Common myeloid progenitor, CD34-positive (primary cell): ENCODE data around the gene AK1.
"Not testable (repeated sequence)": the region's sequence is repeated elsewhere in the genome, so short reads cannot be mapped to it uniquely, and the experiment has no call there.

Experiments
- CTCF ChIA-PET: fragments of 350-600 bp; sonication (Branson Sonifier 250); formaldehyde crosslinking; loops from one replicate; lab custom pipeline; 2021; ENCODE audit warnings: antibody characterized with exemption; lab: Charles Lee
- POLR2A ChIA-PET: fragments of 350-600 bp; sonication (Branson Sonifier 250); formaldehyde crosslinking; loops from one replicate; lab custom pipeline; 2021; ENCODE audit warnings: antibody characterized with exemption; lab: Charles Lee
- DNase-seq, 3 donors: peaks; one replicate each; pipeline versions ENCODE4 v3.0.0 to v3.0.0-alpha.2; 2013
- H3K27ac ChIP-seq, 2 experiments: 1 replicate in 1 of 2; 2 replicates in 1 of 2; pipeline ENCODE4 v1.7.0; 2013; ENCODE audit warnings: inconsistent platforms in 2 of 2, low read length in 2 of 2, mild to moderate bottlenecking in 2 of 2, low read depth in 1 of 2, moderate library complexity in 1 of 2; ENCODE audit not compliant: severe bottlenecking in 2 of 2, insufficient read depth in 1 of 2, poor library complexity in 1 of 2
- H3K27me3 ChIP-seq, 5 experiments: replicated peaks in 2 of 5; 1 replicate in 3 of 5; 2 replicates in 2 of 5; pipeline versions ENCODE4 v1.6.1 to v1.7.0; 2013; ENCODE audit warnings: low read length in 4 of 5, mild to moderate bottlenecking in 2 of 5, moderate library complexity in 2 of 5, inconsistent platforms in 1 of 5; ENCODE audit not compliant: insufficient read depth in 5 of 5, control insufficient read depth in 4 of 5
- H3K36me3 ChIP-seq, 4 experiments: 1 replicate in 2 of 4; 2 replicates in 2 of 4; pipeline versions ENCODE4 v1.6.1 to v1.7.0; 2013; ENCODE audit warnings: low read length in 3 of 4, control low read depth in 1 of 4, mild to moderate bottlenecking in 1 of 4; ENCODE audit not compliant: control insufficient read depth in 4 of 4, insufficient read depth in 4 of 4
- H3K4me1 ChIP-seq, 4 experiments: 1 replicate in 3 of 4; 2 replicates in 1 of 4; pipeline versions ENCODE4 v1.6.1 to v1.7.1; 2013; ENCODE audit warnings: low read length in 3 of 4, mild to moderate bottlenecking in 3 of 4, control low read depth in 1 of 4, inconsistent platforms in 1 of 4, moderate library complexity in 1 of 4; ENCODE audit not compliant: control insufficient read depth in 4 of 4, insufficient read depth in 4 of 4; ENCODE audit errors: control extremely low read depth in 1 of 4
- H3K4me3 ChIP-seq, 7 experiments: 1 replicate in 4 of 7; 2 replicates in 3 of 7; pipeline versions ENCODE4 v1.5.1 to v1.7.0; 2013; ENCODE audit warnings: mild to moderate bottlenecking in 7 of 7, low read length in 6 of 7, moderate library complexity in 6 of 7, inconsistent platforms in 2 of 7, low read depth in 2 of 7, control low read depth in 1 of 7; ENCODE audit not compliant: insufficient read depth in 4 of 7, control insufficient read depth in 1 of 7; ENCODE audit errors: extremely low read depth in 1 of 7
- H3K9me3 ChIP-seq, 5 experiments: 1 replicate in 4 of 5; 2 replicates in 1 of 5; pipeline versions ENCODE4 v1.6.1 to v1.7.1; 2013; ENCODE audit warnings: low read length in 4 of 5, mild to moderate bottlenecking in 2 of 5, inconsistent platforms in 1 of 5, low read depth in 1 of 5, moderate library complexity in 1 of 5; ENCODE audit not compliant: control insufficient read depth in 4 of 5, insufficient read depth in 2 of 5; ENCODE audit errors: control extremely low read depth in 1 of 5
- WGBS: methylation state at CpG from one replicate; pipeline ENCODE4 v1.1.5; 2013; ENCODE audit not compliant: insufficient coverage; 5-methylcytosine and 5-hydroxymethylcytosine counted together

Gene AK1

GRCh38 chr9:127870887-127871286 lies 6.6 kb downstream of the AK1 start:
- H3K36me3 ChIP-seq, result no peaks in the 10 kb centered on the region
- no peak overlapping the region for H3K27ac ChIP-seq
- ChIA-PET POLR2A (no interaction called here), CTCF (interaction anchor here (0.9 to 5.5 kb wide), 22 partner anchors 8 to 136 kb away, joined by 3 to 50 read pairs (median 11); partner anchors contain the start of genes CDK9, ENG, ST6GALNAC4 and TOR2A)
- H3K9me3 ChIP-seq, result no peaks in the 10 kb centered on the region
- no peak overlapping the region for H3K4me3 ChIP-seq
- H3K4me1 ChIP-seq, result peaks cover 0 to 13% (median 10%) of the 10 kb centered on the region in 4 experiments
- no peak for DNase-seq
- WGBS, result 95% methylated on average over 12 of the region's 12 CpGs
- no peaks in the 10 kb centered on the region for H3K27me3 ChIP-seq

GRCh38 chr9:127870153-127870491 lies 7.4 kb downstream of the AK1 start:
- POLR2A ChIA-PET, result interaction anchor here (1.1 to 1.4 kb wide), 2 partner anchors 77 to 99 kb away, joined by 4 to 5 read pairs; no protein-coding TSS in a partner anchor
- H3K4me1 ChIP-seq, result peaks cover 0 to 20% (median 16%) of the 10 kb centered on the region in 4 experiments
- 71% methylated on average over 7 of the region's 9 CpGs for WGBS
- not testable (repeated sequence) for DNase-seq, H3K27me3 ChIP-seq, H3K4me3 ChIP-seq, H3K27ac ChIP-seq, H3K9me3 ChIP-seq, H3K36me3 ChIP-seq
- CTCF ChIA-PET, result interaction anchor here (0.7 to 5.5 kb wide), 38 partner anchors 8 to 172 kb away, joined by 3 to 50 read pairs (median 7); partner anchors contain the start of genes AK1, CDK9, ENG and FPGS

DNA sequence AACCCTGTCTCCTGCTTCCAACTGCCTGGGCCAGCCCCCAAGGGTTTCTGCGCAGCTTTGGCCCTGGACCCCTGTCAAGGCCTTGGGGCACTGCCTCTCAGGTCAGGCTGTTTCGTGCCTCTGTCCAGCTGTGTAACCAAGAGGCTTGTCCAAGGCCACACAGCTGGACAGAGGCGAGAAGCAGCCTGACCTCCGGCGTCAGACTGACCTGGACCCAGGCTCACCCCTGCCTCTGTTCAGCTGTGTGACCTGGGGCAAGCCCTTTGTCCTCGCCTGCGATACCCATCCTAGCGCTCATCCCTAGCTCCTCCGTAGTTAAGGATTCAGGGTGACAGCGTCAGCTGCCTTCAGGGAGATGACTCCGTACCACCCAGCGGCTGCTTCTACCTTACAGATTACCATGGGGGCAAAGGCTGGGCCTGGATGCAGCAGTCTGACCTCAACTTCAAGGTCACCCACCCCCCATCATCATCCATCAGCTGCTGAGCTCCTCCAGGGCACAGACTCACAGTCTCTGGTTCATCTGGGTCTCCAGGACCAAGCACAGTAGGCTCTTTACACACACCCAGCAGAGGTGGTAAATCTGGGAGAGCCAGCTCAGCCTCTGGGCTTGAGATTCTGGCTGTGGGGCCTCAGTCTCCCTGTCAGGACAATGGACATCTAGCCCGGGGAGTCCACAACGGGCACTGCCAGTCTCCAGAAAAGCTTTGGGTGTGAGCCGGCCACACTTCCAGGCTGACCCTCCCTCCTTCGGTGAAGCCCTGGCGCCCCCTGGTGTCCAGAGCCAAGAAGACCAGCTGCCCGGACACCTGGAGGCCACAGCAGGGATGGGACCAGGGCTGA lies 7.9 kb downstream of the AK1 start:
- Histone ChIP-seq H3K9me3 (no peaks in the 10 kb centered on the region), H3K4me3 (no peak overlapping the region), H3K27me3 (no peaks in the 10 kb centered on the region), H3K27ac (no peak overlapping the region), H3K4me1 (peaks cover 0 to 26% (median 22%) of the 10 kb centered on the region in 4 experiments), H3K36me3 (no peaks in the 10 kb centered on the region)
- 63% methylated on average over 11 of the region's 18 CpGs for WGBS
- POLR2A ChIA-PET, result interaction anchor here (0.8 to 1.4 kb wide), 3 partner anchors 77 to 98 kb away, joined by 4 to 5 read pairs (median 4); no protein-coding TSS in a partner anchor
- DNase-seq, result peak; percentile 72 to 74 (median 73)
- CTCF ChIA-PET, result interaction anchor here (0.7 to 5.5 kb wide), 44 partner anchors 9 to 173 kb away, joined by 3 to 50 read pairs (median 6); partner anchors contain the start of genes AK1, CDK9, ENG and FPGS

DNA sequence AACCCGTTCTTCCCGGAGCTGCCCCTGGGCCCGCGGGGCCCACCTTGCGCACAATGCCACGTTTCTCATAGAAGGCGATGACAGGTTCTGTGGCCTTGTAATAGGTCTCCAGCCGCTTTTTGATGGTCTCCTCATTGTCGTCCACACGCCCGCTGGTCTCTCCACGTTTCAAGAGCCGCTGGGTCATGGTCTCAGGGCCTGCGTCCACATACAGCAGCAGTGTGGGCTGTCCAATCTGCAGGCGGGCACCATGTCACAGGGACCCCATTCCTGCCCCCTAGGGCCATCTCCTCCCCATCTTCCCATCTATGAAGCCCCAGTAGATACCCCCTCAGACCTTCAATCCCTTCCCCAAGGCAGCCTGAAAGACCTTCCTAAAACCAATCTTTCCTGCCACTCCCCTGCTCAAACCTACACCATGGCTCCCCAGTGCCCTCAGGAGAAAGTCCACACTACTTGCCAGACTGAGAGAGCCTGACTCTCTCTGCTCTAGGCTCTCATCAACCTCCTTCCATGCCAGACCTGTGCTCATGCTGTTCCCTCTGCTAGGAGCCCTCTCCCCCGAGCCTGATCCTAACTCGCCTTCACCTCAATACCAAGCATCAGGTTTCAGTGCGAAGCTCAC lies 9.1 kb downstream of the AK1 start:
- DNase-seq, result no peak
- Histone ChIP-seq H3K4me1 (peaks cover 0 to 35% (median 28%) of the 10 kb centered on the region in 4 experiments), H3K4me3 (no peak overlapping the region), H3K27me3 (no peaks in the 10 kb centered on the region), H3K27ac (no peak overlapping the region), H3K36me3 (no peaks in the 10 kb centered on the region), H3K9me3 (no peaks in the 10 kb centered on the region)
- whole genome bisulfite sequencing, result 93% methylated on average over 15 of the region's 18 CpGs
- CTCF ChIA-PET, result interaction anchor here (0.9 to 5.5 kb wide), 21 partner anchors 10 to 105 kb away, joined by 3 to 50 read pairs (median 14); partner anchors contain the start of genes AK1 and ENG
- POLR2A ChIA-PET, result no interaction called here

GRCh38 chr9:127867356-127868277 lies 9.9 kb downstream of the AK1 start:
- Histone ChIP-seq H3K27ac (no peak overlapping the region), H3K27me3 (no peaks in the 10 kb centered on the region), H3K36me3 (no peaks in the 10 kb centered on the region), H3K4me1 (peaks cover 3 to 42% (median 36%) of the 10 kb centered on the region in 4 experiments), H3K9me3 (no peaks in the 10 kb centered on the region), H3K4me3 (no peak overlapping the region)
- 97% methylated on average over 28 of the region's 30 CpGs for WGBS
- no peak for DNase-seq
- CTCF ChIA-PET, result interaction anchor here (0.9 to 5.1 kb wide), 9 partner anchors 11 to 71 kb away, joined by 3 to 41 read pairs (median 10); partner anchors contain the start of genes AK1 and ENG
- POLR2A ChIA-PET, result interaction anchor here (0.7 kb wide), 1 partner anchor 42 kb away, joined by 4 read pairs; no protein-coding TSS in a partner anchor

GRCh38 chr9:127866535-127866934 lies 10.9 kb downstream of the AK1 start:
- ChIA-PET CTCF (interaction anchor here (1.0 to 5.4 kb wide), 8 partner anchors 13 to 79 kb away, joined by 3 to 33 read pairs (median 9); partner anchors contain the start of gene ENG), POLR2A (interaction anchor here (0.5 to 0.9 kb wide), 3 partner anchors 12 to 81 kb away, joined by 3 to 4 read pairs (median 3); partner anchors contain the start of gene CDK9)
- no peak overlapping the region for H3K4me3 ChIP-seq

More at GRCh38 chr9:127866535-127866934, 10.9 kb downstream of the AK1 start:
- Histone ChIP-seq H3K27me3 (no peaks in the 10 kb centered on the region), H3K27ac (no peak overlapping the region), H3K9me3 (no peaks in the 10 kb centered on the region), H3K4me1 (peaks cover 8 to 53% (median 46%) of the 10 kb centered on the region in 4 experiments), H3K36me3 (no peaks in the 10 kb centered on the region)
- 98% methylated on average over 12 of the region's 13 CpGs for WGBS
- no peak for DNase-seq
